ENCODE measurements around the gene IKZF2.

DNA sequence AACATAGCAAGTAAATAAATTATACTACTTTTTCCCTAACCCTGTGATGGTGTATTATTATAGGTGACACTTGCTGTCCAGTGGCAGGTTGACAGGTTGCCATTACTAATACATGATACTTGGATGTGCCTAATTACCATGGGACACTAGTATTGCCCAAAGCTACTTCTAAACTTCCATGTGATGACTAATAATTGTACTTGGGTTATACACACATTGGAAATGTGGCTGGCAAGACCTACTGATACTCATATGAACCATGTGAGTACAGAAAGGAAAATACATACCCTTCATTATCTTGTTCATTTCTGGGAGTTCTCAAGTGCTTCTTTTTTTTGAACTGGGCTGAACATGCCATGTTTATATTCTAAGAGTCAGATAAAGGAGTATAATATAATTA lies 156.4 kb downstream of the IKZF2 start:
- TF ChIP-seq, protein P1, sequence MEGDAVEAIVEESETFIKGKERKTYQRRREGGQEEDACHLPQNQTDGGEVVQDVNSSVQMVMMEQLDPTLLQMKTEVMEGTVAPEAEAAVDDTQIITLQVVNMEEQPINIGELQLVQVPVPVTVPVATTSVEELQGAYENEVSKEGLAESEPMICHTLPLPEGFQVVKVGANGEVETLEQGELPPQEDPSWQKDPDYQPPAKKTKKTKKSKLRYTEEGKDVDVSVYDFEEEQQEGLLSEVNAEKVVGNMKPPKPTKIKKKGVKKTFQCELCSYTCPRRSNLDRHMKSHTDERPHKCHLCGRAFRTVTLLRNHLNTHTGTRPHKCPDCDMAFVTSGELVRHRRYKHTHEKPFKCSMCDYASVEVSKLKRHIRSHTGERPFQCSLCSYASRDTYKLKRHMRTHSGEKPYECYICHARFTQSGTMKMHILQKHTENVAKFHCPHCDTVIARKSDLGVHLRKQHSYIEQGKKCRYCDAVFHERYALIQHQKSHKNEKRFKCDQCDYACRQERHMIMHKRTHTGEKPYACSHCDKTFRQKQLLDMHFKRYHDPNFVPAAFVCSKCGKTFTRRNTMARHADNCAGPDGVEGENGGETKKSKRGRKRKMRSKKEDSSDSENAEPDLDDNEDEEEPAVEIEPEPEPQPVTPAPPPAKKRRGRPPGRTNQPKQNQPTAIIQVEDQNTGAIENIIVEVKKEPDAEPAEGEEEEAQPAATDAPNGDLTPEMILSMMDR (IDR thresholded peaks at IDR 0.05): no peak
- TF ChIP-seq POLR2A (IDR thresholded peaks at IDR 0.05): no peak

Measured in ovary (tissue), 3 donors.